Bronchus fibroblast of lung (primary cell): ENCODE results near the gene SPRED1. TPM values are rescaled to one million over a fixed set of nuclear protein-coding genes. Genes with fewer than 3 reads are reported as not detected.

Experiments used
- total RNA-seq: library from RNA; depleted of rRNA; stranded (reverse); fragments of >200 nt; gene quantifications from 2 replicates; pipeline ENCODE4 v1.2.3, GENCODE V29; 2015

SPRED1 gene
- total RNA-seq: 12.2 and 14.0 TPM in 2 replicates

DNA sequence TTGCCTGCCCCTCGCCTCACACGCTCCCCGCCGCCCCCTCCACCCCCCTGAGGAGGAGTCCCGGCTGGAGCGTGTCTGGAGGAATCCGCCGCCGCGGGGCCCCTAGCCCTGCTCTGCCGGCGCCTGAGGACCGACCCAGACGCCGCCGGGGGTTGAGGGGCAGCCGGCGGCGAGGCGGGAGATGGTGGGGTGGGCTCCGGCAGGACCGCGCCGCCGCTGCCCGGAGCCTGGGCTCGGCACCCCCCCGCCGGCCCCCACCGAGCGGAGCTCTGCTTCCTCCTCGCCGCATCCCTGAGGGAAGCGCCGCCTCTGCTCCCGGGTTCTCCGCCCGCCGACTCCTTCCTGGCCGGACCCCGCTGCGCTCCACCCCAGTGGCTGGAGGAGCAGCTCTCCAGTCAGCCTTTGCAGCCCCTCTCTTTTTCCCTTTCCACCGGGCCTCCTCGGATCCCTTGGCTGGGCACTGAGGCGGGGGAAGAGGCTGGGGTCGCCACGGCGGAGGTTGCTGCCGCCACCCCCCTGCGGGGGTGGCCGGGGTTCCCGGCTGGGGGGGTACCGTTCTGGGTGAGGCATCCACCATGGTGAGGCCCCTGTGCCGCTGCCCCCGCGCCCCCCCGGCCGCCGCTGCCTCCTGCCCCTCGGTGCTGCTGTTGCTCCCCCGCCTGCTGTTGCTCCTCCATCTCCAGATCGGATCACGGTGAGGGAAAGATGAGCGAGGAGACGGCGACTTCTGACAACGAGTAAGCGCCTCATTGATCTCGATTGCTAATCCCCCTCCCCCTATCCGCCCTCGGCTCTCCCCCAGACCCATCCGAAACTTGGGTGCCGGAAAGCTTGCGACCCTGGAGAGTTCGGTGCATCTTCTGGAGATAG lies at the start of gene SPRED1:
SPRED1 (plus strand) TSS at position 356 of the 870 bp plus-strand sequence; CDS start at position 706, 350 bp downstream.

Other genes starting within 250 kb of the SPRED1 start
- 3.3 and 5.5 TPM in 2 replicates for gene FAM98B, start 201.3 kb downstream of the SPRED1 start, total RNA-seq